ENCODE measurements around the gene PRIM2. TPM values are rescaled to one million over a fixed set of nuclear protein-coding genes. Genes with fewer than 3 reads are reported as not detected.
"Not testable (repeated sequence)": the region's sequence is repeated elsewhere in the genome, so short reads cannot be mapped to it uniquely, and the experiment has no call there.

The PRIM2 gene
- polyA plus RNA-seq, 1 donor (not counting 4 experiments of a cell fraction or from before 2014, with no cell fraction given), result 12.8 TPM

DNA sequence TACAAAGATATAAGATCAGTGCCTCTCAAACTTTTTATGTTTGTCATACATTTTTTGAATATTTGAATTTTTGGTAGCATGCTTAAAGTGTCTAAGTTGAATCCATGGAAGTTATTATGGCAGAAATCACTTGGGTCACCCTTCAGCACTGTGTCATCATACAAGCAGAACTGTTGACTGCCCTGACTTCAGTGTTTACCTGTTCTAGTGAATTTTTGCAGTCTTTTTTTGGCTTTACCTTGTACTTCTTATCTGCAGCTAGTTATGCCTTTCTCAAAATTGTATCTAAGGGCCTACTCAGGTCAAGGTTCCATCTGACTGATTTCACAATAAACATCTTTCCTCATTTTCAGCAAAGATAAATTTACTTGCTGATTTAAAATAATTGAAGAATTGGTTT lies 241.7 kb downstream of the PRIM2 start:
- H3K4me1 ChIP-seq (ENCODE audit: control insufficient read depth, extremely low read depth, insufficient read depth, low read length); H3K4me3 ChIP-seq (ENCODE audit: control insufficient read depth in 2 of 3, extremely low read depth in 1 of 3, insufficient read depth in 2 of 3, low read depth in 1 of 3, low read length in 3 of 3); dilution Hi-C loops (cut with MboI; ENCODE audit: extremely low pct_ligation_motif_present, low sequenced_read_pairs); H3K9me1 ChIP-seq (ENCODE audit: control insufficient read depth, extremely low read depth, insufficient read depth, low read length); H3K9me3 ChIP-seq (ENCODE audit: control insufficient read depth, low read depth, low read length); H3K36me3 ChIP-seq (ENCODE audit: control insufficient read depth in 2 of 2, extremely low read depth in 1 of 2, insufficient read depth in 2 of 2, low read length in 2 of 2); H3K79me2 ChIP-seq (ENCODE audit: control insufficient read depth, insufficient read depth, low read length); H3K9ac ChIP-seq (ENCODE audit: control insufficient read depth, extremely low read depth, insufficient read depth, low read length); H3K27ac ChIP-seq (ENCODE audit: control insufficient read depth, insufficient read depth, low read length); H2AFZ ChIP-seq (ENCODE audit: control insufficient read depth, low read length); H4K20me1 ChIP-seq (ENCODE audit: control insufficient read depth, extremely low read depth, insufficient read depth, low read length); H3K27me3 ChIP-seq (ENCODE audit: control insufficient read depth, extremely low read depth, insufficient read depth, low read length); FAIRE-seq; DNase-seq (ENCODE audit: low read depth, low spot score); H3K4me2 ChIP-seq (ENCODE audit: control insufficient read depth, extremely low read depth, insufficient read depth, low read depth, low read length): not testable (repeated sequence)

DNA sequence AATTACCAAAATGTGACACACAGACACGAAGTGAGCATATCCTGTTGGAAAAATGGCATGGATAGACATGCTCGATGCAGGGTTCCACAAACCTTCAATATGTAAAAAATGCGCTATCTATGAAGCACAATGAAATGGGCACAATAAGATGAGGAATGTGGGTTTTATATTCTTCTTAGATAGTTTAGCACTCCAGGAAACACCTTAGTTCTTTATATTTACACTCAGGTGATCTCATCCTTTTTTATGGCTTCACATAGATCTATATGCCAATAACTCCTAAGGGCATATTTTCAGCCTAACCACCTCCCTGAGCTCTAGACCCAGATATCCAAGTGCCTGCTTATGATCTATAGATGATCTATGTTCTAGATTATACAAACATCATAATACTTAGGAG lies 244.8 kb downstream of the PRIM2 start:
- H2AFZ ChIP-seq (ENCODE audit: control insufficient read depth, low read length); H3K4me1 ChIP-seq (ENCODE audit: control insufficient read depth, extremely low read depth, insufficient read depth, low read length); H3K27ac ChIP-seq (ENCODE audit: control insufficient read depth, insufficient read depth, low read length); FAIRE-seq; H3K36me3 ChIP-seq (ENCODE audit: control insufficient read depth in 2 of 2, extremely low read depth in 1 of 2, insufficient read depth in 2 of 2, low read length in 2 of 2); H4K20me1 ChIP-seq (ENCODE audit: control insufficient read depth, extremely low read depth, insufficient read depth, low read length); H3K79me2 ChIP-seq (ENCODE audit: control insufficient read depth, insufficient read depth, low read length); H3K9me3 ChIP-seq (ENCODE audit: control insufficient read depth, low read depth, low read length); H3K27me3 ChIP-seq (ENCODE audit: control insufficient read depth, extremely low read depth, insufficient read depth, low read length); H3K4me3 ChIP-seq (ENCODE audit: control insufficient read depth in 2 of 3, extremely low read depth in 1 of 3, insufficient read depth in 2 of 3, low read depth in 1 of 3, low read length in 3 of 3); DNase-seq (ENCODE audit: low read depth, low spot score); dilution Hi-C loops (cut with MboI; ENCODE audit: extremely low pct_ligation_motif_present, low sequenced_read_pairs); H3K4me2 ChIP-seq (ENCODE audit: control insufficient read depth, extremely low read depth, insufficient read depth, low read depth, low read length); H3K9ac ChIP-seq (ENCODE audit: control insufficient read depth, extremely low read depth, insufficient read depth, low read length); H3K9me1 ChIP-seq (ENCODE audit: control insufficient read depth, extremely low read depth, insufficient read depth, low read length): not testable (repeated sequence)

GRCh38 chr6:57572119-57572518 lies 254.7 kb downstream of the PRIM2 start:
- H3K36me3 ChIP-seq (ENCODE audit: control insufficient read depth in 2 of 2, extremely low read depth in 1 of 2, insufficient read depth in 2 of 2, low read length in 2 of 2); H3K79me2 ChIP-seq (ENCODE audit: control insufficient read depth, insufficient read depth, low read length); DNase-seq (ENCODE audit: low read depth, low spot score); H2AFZ ChIP-seq (ENCODE audit: control insufficient read depth, low read length); H3K4me1 ChIP-seq (ENCODE audit: control insufficient read depth, extremely low read depth, insufficient read depth, low read length); H3K4me2 ChIP-seq (ENCODE audit: control insufficient read depth, extremely low read depth, insufficient read depth, low read depth, low read length); H3K27ac ChIP-seq (ENCODE audit: control insufficient read depth, insufficient read depth, low read length); H3K4me3 ChIP-seq (ENCODE audit: control insufficient read depth in 2 of 3, extremely low read depth in 1 of 3, insufficient read depth in 2 of 3, low read depth in 1 of 3, low read length in 3 of 3); H3K9me1 ChIP-seq (ENCODE audit: control insufficient read depth, extremely low read depth, insufficient read depth, low read length); H3K9ac ChIP-seq (ENCODE audit: control insufficient read depth, extremely low read depth, insufficient read depth, low read length); H3K9me3 ChIP-seq (ENCODE audit: control insufficient read depth, low read depth, low read length); H4K20me1 ChIP-seq (ENCODE audit: control insufficient read depth, extremely low read depth, insufficient read depth, low read length); dilution Hi-C loops (cut with MboI; ENCODE audit: extremely low pct_ligation_motif_present, low sequenced_read_pairs); H3K27me3 ChIP-seq (ENCODE audit: control insufficient read depth, extremely low read depth, insufficient read depth, low read length); FAIRE-seq: not testable (repeated sequence)

GRCh38 chr6:57572844-57573243 lies 255.4 kb downstream of the PRIM2 start:
- H3K36me3 ChIP-seq (ENCODE audit: control insufficient read depth in 2 of 2, extremely low read depth in 1 of 2, insufficient read depth in 2 of 2, low read length in 2 of 2); H3K4me3 ChIP-seq (ENCODE audit: control insufficient read depth in 2 of 3, extremely low read depth in 1 of 3, insufficient read depth in 2 of 3, low read depth in 1 of 3, low read length in 3 of 3); H2AFZ ChIP-seq (ENCODE audit: control insufficient read depth, low read length); H3K9me3 ChIP-seq (ENCODE audit: control insufficient read depth, low read depth, low read length); H3K9ac ChIP-seq (ENCODE audit: control insufficient read depth, extremely low read depth, insufficient read depth, low read length); FAIRE-seq; DNase-seq (ENCODE audit: low read depth, low spot score); H3K79me2 ChIP-seq (ENCODE audit: control insufficient read depth, insufficient read depth, low read length); dilution Hi-C loops (cut with MboI; ENCODE audit: extremely low pct_ligation_motif_present, low sequenced_read_pairs); H4K20me1 ChIP-seq (ENCODE audit: control insufficient read depth, extremely low read depth, insufficient read depth, low read length); H3K4me2 ChIP-seq (ENCODE audit: control insufficient read depth, extremely low read depth, insufficient read depth, low read depth, low read length); H3K4me1 ChIP-seq (ENCODE audit: control insufficient read depth, extremely low read depth, insufficient read depth, low read length); H3K27ac ChIP-seq (ENCODE audit: control insufficient read depth, insufficient read depth, low read length); H3K9me1 ChIP-seq (ENCODE audit: control insufficient read depth, extremely low read depth, insufficient read depth, low read length); H3K27me3 ChIP-seq (ENCODE audit: control insufficient read depth, extremely low read depth, insufficient read depth, low read length): not testable (repeated sequence)

- H3K4me1 ChIP-seq (ENCODE audit: control insufficient read depth, extremely low read depth, insufficient read depth, low read length); H3K4me3 ChIP-seq (ENCODE audit: control insufficient read depth in 2 of 3, extremely low read depth in 1 of 3, insufficient read depth in 2 of 3, low read depth in 1 of 3, low read length in 3 of 3); H3K9ac ChIP-seq (ENCODE audit: control insufficient read depth, extremely low read depth, insufficient read depth, low read length); DNase-seq (ENCODE audit: low read depth, low spot score); dilution Hi-C loops (cut with MboI; ENCODE audit: extremely low pct_ligation_motif_present, low sequenced_read_pairs); H3K4me2 ChIP-seq (ENCODE audit: control insufficient read depth, extremely low read depth, insufficient read depth, low read depth, low read length); H2AFZ ChIP-seq (ENCODE audit: control insufficient read depth, low read length); H3K9me3 ChIP-seq (ENCODE audit: control insufficient read depth, low read depth, low read length); H4K20me1 ChIP-seq (ENCODE audit: control insufficient read depth, extremely low read depth, insufficient read depth, low read length); H3K27me3 ChIP-seq (ENCODE audit: control insufficient read depth, extremely low read depth, insufficient read depth, low read length); H3K36me3 ChIP-seq (ENCODE audit: control insufficient read depth in 2 of 2, extremely low read depth in 1 of 2, insufficient read depth in 2 of 2, low read length in 2 of 2); H3K9me1 ChIP-seq (ENCODE audit: control insufficient read depth, extremely low read depth, insufficient read depth, low read length); H3K79me2 ChIP-seq (ENCODE audit: control insufficient read depth, insufficient read depth, low read length); H3K27ac ChIP-seq (ENCODE audit: control insufficient read depth, insufficient read depth, low read length): not testable (repeated sequence)
- FAIRE-seq, result peak; percentile 26
Observed at GRCh38 chr6:57577023-57577422, 259.6 kb downstream of the PRIM2 start.

Data from keratinocyte (primary cell).